Measurements from ENCODE around the gene FAM111B. TPM values are rescaled to one million over a fixed set of nuclear protein-coding genes. Genes with fewer than 3 reads are reported as not detected.

Gene FAM111B
- total RNA-seq, 4 donors from 2014 or later: 0.19 to 2.4 (median 1.9) TPM; not detected in 1

DNA sequence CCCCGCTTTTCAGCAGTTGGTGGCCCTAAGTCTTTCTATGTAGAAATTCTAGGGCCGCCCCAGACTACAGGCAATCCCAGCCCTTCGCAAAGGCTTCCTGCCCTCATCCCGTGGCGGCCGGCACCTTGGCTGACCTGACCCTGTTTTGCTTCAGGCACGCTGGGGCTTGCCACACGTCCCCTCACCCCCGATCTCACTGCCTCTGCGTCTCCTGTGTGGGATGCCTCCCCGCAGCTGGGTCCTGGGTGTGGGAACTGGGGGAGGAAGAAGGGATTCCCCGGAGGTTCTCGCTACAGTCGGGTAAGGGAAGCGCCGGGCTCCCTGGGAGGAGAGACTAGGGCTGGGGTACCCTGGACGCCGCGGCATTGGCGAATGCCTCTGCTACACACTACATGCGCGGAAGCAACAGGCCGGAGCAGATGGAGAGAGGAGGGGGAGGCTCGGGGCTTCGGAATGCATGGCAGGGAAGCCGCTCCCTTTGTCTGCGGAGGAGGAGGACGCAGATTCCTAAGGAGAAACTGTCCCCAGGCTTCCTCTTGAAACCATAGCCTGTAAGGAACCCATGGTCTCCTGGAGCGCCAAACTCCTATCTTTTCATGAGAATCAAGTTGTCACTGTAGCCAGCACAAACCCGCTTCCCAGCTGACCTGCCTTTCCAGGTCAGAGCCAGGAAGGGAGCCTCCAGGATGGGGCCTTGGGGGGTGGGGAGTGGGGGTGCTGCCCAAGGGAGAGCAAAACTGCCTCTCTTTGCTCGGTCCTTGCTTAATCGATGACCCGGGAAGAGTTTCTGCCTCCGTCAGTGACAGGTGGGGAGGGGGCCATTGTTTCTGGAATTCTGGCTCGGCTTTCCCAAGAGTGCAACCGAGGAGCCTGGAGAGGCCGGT, 66.3 kb downstream of the FAM111B start:
- TF ChIP-seq, protein P1, sequence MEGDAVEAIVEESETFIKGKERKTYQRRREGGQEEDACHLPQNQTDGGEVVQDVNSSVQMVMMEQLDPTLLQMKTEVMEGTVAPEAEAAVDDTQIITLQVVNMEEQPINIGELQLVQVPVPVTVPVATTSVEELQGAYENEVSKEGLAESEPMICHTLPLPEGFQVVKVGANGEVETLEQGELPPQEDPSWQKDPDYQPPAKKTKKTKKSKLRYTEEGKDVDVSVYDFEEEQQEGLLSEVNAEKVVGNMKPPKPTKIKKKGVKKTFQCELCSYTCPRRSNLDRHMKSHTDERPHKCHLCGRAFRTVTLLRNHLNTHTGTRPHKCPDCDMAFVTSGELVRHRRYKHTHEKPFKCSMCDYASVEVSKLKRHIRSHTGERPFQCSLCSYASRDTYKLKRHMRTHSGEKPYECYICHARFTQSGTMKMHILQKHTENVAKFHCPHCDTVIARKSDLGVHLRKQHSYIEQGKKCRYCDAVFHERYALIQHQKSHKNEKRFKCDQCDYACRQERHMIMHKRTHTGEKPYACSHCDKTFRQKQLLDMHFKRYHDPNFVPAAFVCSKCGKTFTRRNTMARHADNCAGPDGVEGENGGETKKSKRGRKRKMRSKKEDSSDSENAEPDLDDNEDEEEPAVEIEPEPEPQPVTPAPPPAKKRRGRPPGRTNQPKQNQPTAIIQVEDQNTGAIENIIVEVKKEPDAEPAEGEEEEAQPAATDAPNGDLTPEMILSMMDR (IDR thresholded peaks at IDR 0.05): no peak

DNA sequence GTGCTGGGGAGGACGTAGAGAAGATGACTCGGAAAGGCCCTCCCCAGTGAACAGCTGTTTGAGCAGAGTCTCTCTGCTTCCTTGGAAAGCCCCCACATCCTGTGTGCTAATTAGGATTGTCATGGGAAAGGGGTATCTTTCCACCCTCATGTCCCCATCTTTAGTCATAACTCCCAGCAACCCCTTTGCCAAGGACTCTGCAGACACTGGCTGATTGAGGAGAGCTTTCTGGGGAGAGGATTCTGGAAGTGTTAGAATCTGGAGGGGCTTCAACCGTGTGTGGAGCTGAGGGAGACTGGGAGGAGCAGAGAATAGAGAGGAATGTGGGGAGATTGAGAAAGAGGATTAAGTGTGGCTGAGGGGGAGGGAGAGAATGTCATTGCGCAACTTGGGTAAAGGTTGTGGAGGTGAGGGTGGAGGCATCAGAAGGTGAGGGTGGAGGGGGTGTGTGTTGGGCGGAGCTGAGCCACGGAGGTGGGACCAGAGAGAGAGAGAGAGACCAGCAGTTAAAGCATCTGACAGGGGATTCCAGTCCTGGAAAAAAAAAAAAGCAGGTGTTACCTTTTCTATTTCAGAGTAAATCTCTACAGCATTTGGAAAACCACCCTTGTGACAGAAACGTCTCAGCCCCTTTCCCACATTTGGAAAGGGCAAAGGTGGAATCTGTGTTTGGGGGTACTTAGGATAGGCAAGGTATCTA, 67.1 kb downstream of the FAM111B start:
- TF ChIP-seq, protein P1 (IDR thresholded peaks at IDR 0.05): no peak
- peak; percentile 57 for ATAC-seq (ENCODE audit: low FRiP score)
- no peak for DNase-seq (ENCODE audit: low spot score)

More for the DNA sequence above, 66.3 kb downstream of the FAM111B start:
- DNase-seq (ENCODE audit: low spot score) (no peak), ATAC-seq (ENCODE audit: low FRiP score) (peak; percentile 4)

DNA sequence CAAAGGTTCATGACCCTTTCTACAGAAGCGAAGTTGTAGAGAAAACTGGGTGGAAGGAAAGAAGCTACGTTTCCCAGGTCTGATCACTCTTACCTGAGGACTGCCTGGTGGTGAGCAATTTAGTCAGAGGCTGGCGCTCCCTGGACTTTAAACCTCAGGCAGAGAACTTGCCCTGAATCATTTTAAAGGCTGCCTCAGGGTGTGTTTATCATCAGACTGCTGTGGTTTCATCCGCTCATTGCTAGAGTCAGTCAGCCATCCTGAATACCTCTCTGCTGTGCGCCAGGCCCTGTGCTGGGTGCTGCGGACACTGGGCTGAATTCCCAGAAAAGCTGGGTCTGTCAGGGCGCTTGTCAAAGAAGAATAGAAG, 67.6 kb downstream of the FAM111B start:
- TF ChIP-seq, protein P1 (IDR thresholded peaks at IDR 0.05): no peak
- DNase-seq (ENCODE audit: low spot score) (no peak), ATAC-seq (ENCODE audit: low FRiP score) (no peak)

DNA sequence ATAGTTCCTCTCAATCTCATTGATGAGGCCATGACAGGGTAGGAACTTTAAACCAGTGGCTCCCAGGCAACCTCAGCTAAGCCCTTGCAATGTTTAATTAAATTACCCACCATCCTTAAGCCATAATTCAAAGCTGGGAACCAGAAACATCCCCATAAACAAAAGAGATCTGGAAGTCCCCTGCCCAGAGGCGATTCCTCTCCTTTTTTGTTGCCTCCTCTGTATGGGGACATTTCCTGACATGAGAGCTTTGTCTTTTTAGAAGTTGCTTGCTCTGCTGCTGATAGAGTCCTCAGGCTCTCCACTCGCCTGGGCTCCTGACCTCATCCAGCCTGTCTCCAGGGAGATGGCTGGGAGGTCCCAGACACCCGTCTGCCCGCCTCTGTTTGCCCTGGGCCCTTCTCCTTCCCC, 68.1 kb downstream of the FAM111B start:
- no peak for ATAC-seq (ENCODE audit: low FRiP score)

DNA sequence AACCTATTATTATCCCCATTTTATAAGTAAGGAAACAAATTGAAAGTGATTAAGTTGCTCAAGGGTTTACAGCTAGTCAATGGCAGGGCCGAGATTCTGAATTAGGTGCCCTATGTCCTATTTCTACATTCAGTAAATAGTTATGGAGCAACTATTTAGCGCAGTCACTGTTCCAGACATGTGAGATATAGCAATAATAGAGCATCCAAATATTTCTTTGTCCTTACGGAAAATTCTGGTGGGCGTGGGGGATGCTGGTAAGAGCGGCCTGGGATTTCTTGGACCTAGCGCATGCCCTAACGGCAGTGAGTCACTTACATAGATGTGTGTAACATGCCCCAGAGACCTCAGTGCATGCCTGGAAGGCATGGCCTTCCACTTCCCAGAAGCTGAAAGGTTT, 69.3 kb downstream of the FAM111B start:
- TF ChIP-seq, protein P1 (IDR thresholded peaks at IDR 0.05): no peak
- no peak for ATAC-seq (ENCODE audit: low FRiP score)
- no peak for DNase-seq (ENCODE audit: low spot score)

More for the DNA sequence above, 68.1 kb downstream of the FAM111B start:
- TF ChIP-seq, protein P1 (IDR thresholded peaks at IDR 0.05): no peak
- no peak for DNase-seq (ENCODE audit: low spot score)

Other genes starting within 250 kb of the FAM111B start
- under 1 TPM in 1 of 4 donors, not detected in 3; 0.69 TPM for gene GLYATL1, start 167.7 kb upstream of the FAM111B start, total RNA-seq
- gene GLYATL1B, start 20.9 kb upstream of the FAM111B start, total RNA-seq: not detected
- gene FAM111A, start 35.6 kb downstream of the FAM111B start, total RNA-seq: 10 to 100 TPM; 18.2 to 60.1 (median 31.7) TPM
- 10 to 100 TPM; 12.0 to 75.6 (median 24.2) TPM for gene DTX4, start 64.9 kb downstream of the FAM111B start, total RNA-seq
- 10 to 100 TPM; 41.7 to 51.1 (median 47.5) TPM for gene MPEG1, start 105.7 kb downstream of the FAM111B start, total RNA-seq

All from omental fat pad (tissue), 4 donors.